Caco-2 (cell line): ENCODE measurements around the gene SPG11. TPM values are rescaled to one million over a fixed set of nuclear protein-coding genes. Genes with fewer than 3 reads are reported as not detected.

Experiments used
- BruUV-seq: library from RNA; stranded (reverse); fragments of 400-500 nt; replicated peaks from 2 replicates; lab custom pipeline; 2021; lab: Mats Ljungman, UMichigan
- CTCF ChIA-PET: fragments of 300-600 bp; sonication (Branson Sonifier 250); formaldehyde crosslinking; loops from one replicate; lab custom pipeline; 2022; ENCODE audit warnings: antibody characterized with exemption; lab: Charles Lee
- POLR2A ChIA-PET: fragments of 300-600 bp; sonication (Branson Sonifier 250); formaldehyde crosslinking; loops from one replicate; lab custom pipeline; 2022; ENCODE audit warnings: antibody characterized with exemption; lab: Charles Lee
- DNase-seq, 2 experiments: peaks; one replicate each; pipeline versions ENCODE4 v3.0.0 to v3.0.0-alpha.2; 2020 to 2022
- H3K27me3 ChIP-seq: replicated peaks from 2 replicates; pipeline ENCODE4 v1.6.0; 2011; ENCODE audit warnings: low read length; ENCODE audit not compliant: control insufficient read depth, insufficient read depth
- H3K36me3 ChIP-seq: 2 replicates; pipeline ENCODE4 v1.5.1; 2011; ENCODE audit warnings: low read length; ENCODE audit not compliant: control insufficient read depth, insufficient read depth
- H3K4me1 ChIP-seq: fragments of 250-450 bp; sonication (Bioruptor Pico); 2 replicates; pipeline ENCODE4 v1.5.1; 2020; ENCODE audit warnings: mild to moderate bottlenecking
- H3K4me3 ChIP-seq: 2 replicates; pipeline ENCODE4 v1.5.1; 2011; ENCODE audit warnings: low read depth, mild to moderate bottlenecking, control low read depth, low read length
- H3K9me3 ChIP-seq: fragments of 250-450 bp; sonication (Bioruptor Pico); 2 replicates; pipeline ENCODE4 v1.5.1; 2020; ENCODE audit warnings: mild to moderate bottlenecking, moderate library complexity
- H3K27ac Mint-ChIP-seq: one replicate; pipeline ENCODE4 v1.8.0; 2022; ENCODE audit warnings: mixed read lengths; ENCODE audit not compliant: unreplicated experiment
- H3K27me3 Mint-ChIP-seq: one replicate; pipeline ENCODE4 v1.8.0; 2022; ENCODE audit warnings: mixed read lengths; ENCODE audit not compliant: insufficient read depth, unreplicated experiment
- H3K36me3 Mint-ChIP-seq: one replicate; pipeline ENCODE4 v1.8.0; 2022; ENCODE audit warnings: mild to moderate bottlenecking, mixed read lengths; ENCODE audit not compliant: insufficient read depth, unreplicated experiment
- H3K4me1 Mint-ChIP-seq: one replicate; pipeline ENCODE4 v1.8.0; 2022; ENCODE audit warnings: low read depth, mixed read lengths; ENCODE audit not compliant: unreplicated experiment
- H3K4me3 Mint-ChIP-seq: one replicate; pipeline ENCODE4 v1.8.0; 2022; ENCODE audit warnings: mild to moderate bottlenecking, moderate library complexity, mixed read lengths; ENCODE audit not compliant: unreplicated experiment
- H3K9me3 Mint-ChIP-seq: one replicate; pipeline ENCODE4 v1.8.0; 2022; ENCODE audit warnings: mixed read lengths; ENCODE audit not compliant: unreplicated experiment
- intact Hi-C: fragments of 100-400 bp; cut with micrococcal nuclease; formaldehyde crosslinking; loops from one replicate; pipeline ENCODE4 v1.10.0; 2022; ENCODE audit not compliant: unreplicated experiment
- total RNA-seq: library from RNA; stranded (reverse); gene quantifications from 2 replicates; pipeline ENCODE4 v1.2.3, GENCODE V29; 2022
- TF ChIP-seq, protein P1 (sequence below), 2 experiments: fragments of 200-600 bp in 1 of 2; IDR thresholded peaks; 1 replicate in 1 of 2; 2 replicates in 1 of 2; pipeline versions ENCODE4 v1.5.1 to v1.8.0; 2011 to 2022; ENCODE audit warnings: antibody characterized with exemption in 1 of 2, control low read depth in 1 of 2, inconsistent platforms in 1 of 2, low read depth in 1 of 2, low read length in 1 of 2, mild to moderate bottlenecking in 1 of 2, moderate library complexity in 1 of 2; ENCODE audit not compliant: insufficient read depth in 1 of 2, severe bottlenecking in 1 of 2, unreplicated experiment in 1 of 2

SPG11 gene
- total RNA-seq, 1 experiment from 2014 or later = 43.3 TPM

DNA sequence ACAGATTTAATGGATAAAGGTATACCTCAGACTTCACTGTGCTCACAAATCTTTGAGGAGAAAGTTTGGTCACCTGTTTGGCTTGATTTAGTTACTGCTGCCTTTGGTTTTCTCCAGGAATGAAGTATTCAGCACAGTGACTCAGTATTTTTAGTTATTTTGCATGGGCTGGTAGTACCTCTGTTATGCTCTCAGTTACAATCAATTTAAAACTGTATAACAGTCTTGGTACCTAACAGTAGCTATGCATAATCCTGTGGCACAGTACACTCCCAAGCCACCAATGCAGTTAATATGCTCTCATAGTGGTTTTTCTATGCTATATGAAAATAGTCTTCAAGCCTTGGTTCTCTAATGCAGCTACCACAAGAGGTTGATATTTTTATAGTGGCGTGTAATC, 138.4 kb downstream of the SPG11 start:
- peaks cover 44% of the 10 kb centered on the region for H3K36me3 Mint-ChIP-seq
- DNase-seq = no peak
- H3K4me1 Mint-ChIP-seq = no peaks in the 10 kb centered on the region
- Histone ChIP-seq H3K4me3 (no peak overlapping the region), H3K36me3 (no peaks in the 10 kb centered on the region), H3K9me3 (no peaks in the 10 kb centered on the region), H3K4me1 (0 out of 2 replicates have a peak, but pooled peaks cover 3% of the 10 kb centered on the region), H3K27me3 (no peaks in the 10 kb centered on the region)
- ChIA-PET CTCF (no interaction called here), POLR2A (no interaction called here)
- H3K4me3 Mint-ChIP-seq = no peak overlapping the region
- TF ChIP-seq, protein P1, sequence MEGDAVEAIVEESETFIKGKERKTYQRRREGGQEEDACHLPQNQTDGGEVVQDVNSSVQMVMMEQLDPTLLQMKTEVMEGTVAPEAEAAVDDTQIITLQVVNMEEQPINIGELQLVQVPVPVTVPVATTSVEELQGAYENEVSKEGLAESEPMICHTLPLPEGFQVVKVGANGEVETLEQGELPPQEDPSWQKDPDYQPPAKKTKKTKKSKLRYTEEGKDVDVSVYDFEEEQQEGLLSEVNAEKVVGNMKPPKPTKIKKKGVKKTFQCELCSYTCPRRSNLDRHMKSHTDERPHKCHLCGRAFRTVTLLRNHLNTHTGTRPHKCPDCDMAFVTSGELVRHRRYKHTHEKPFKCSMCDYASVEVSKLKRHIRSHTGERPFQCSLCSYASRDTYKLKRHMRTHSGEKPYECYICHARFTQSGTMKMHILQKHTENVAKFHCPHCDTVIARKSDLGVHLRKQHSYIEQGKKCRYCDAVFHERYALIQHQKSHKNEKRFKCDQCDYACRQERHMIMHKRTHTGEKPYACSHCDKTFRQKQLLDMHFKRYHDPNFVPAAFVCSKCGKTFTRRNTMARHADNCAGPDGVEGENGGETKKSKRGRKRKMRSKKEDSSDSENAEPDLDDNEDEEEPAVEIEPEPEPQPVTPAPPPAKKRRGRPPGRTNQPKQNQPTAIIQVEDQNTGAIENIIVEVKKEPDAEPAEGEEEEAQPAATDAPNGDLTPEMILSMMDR (IDR thresholded peaks at IDR 0.05; ENCODE audit: insufficient read depth in 1 of 2, low read depth in 1 of 2, low read length in 1 of 2, severe bottlenecking in 1 of 2, unreplicated experiment in 1 of 2) = no peak
- H3K9me3 Mint-ChIP-seq = no peaks in the 10 kb centered on the region
- H3K27ac Mint-ChIP-seq = no peak overlapping the region
- intact Hi-C loops = no loop called here
- H3K27me3 Mint-ChIP-seq = no peaks in the 10 kb centered on the region
- BruUV-seq = no TSS peak

DNA sequence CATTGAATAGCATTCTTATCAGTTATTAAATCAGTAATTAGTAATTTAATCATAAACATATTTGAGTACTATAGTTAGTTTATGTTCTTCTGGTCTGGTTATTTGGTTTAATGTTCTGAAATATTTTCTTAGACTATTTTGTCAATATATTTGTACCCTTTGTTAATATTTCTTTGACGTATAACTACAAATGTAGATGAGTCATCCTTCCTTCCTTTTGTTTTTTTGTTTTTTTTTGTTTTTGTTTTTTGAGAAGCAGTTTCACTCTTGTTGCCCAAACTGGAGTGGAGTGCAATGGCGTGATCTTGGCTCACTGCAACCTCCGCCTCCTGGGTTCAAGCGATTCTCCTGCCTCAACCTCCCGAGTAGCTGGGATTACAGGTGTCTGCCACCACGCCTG, 143.9 kb downstream of the SPG11 start:
- Histone ChIP-seq H3K4me3 (no peak overlapping the region), H3K4me1 (no peaks in the 10 kb centered on the region), H3K27me3 (no peaks in the 10 kb centered on the region), H3K9me3 (no peaks in the 10 kb centered on the region), H3K36me3 (no peaks in the 10 kb centered on the region; the same call in 1 of the 2 replicates)
- intact Hi-C loops = no loop called here
- no peaks in the 10 kb centered on the region for H3K27me3 Mint-ChIP-seq
- POLR2A ChIA-PET = no interaction called here
- no peak overlapping the region for H3K27ac Mint-ChIP-seq
- CTCF ChIA-PET = no interaction called here
- TF ChIP-seq, protein P1 (IDR thresholded peaks at IDR 0.05; ENCODE audit: insufficient read depth in 1 of 2, low read depth in 1 of 2, low read length in 1 of 2, severe bottlenecking in 1 of 2, unreplicated experiment in 1 of 2) = no peak
- no peak for DNase-seq
- H3K9me3 Mint-ChIP-seq = no peaks in the 10 kb centered on the region
- no peaks in the 10 kb centered on the region for H3K4me1 Mint-ChIP-seq
- H3K36me3 Mint-ChIP-seq = peaks cover 50% of the 10 kb centered on the region
- H3K4me3 Mint-ChIP-seq = no peak overlapping the region
- BruUV-seq = no TSS peak

DNA sequence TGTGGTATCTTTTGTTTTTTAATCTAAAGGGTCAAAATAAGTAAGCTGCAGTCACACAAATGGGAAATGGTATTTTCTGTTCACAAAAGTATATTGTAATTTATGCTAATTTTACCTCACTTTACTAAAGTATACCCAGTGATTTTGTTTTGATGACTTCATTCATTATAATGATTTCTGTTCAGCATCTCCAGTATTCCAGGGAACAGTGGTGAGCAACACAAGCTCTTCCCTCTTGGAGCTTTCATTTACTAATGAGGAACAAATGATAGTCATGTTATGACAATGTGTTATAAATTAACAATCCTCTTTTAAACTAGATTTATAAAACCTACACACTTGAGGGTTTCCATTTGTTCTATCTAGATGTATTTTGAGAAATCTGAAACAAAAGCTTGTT, 147.0 kb downstream of the SPG11 start:
- Mint-ChIP-seq H3K4me3 (no peak overlapping the region), H3K9me3 (no peaks in the 10 kb centered on the region), H3K4me1 (no peaks in the 10 kb centered on the region), H3K27me3 (no peaks in the 10 kb centered on the region), H3K36me3 (peaks cover 30% of the 10 kb centered on the region), H3K27ac (no peak overlapping the region)
- no peak for DNase-seq
- ChIA-PET POLR2A (no interaction called here), CTCF (no interaction called here)
- intact Hi-C loops = no loop called here
- Histone ChIP-seq H3K9me3 (no peaks in the 10 kb centered on the region), H3K4me3 (no peak overlapping the region), H3K36me3 (no peaks in the 10 kb centered on the region; the same call in 1 of the 2 replicates), H3K27me3 (no peaks in the 10 kb centered on the region), H3K4me1 (no peaks in the 10 kb centered on the region)
- TF ChIP-seq, protein P1 (IDR thresholded peaks at IDR 0.05; ENCODE audit: insufficient read depth in 1 of 2, low read depth in 1 of 2, low read length in 1 of 2, severe bottlenecking in 1 of 2, unreplicated experiment in 1 of 2) = no peak
- BruUV-seq = no TSS peak

Other genes starting within 250 kb of the SPG11 start
- gene CTDSPL2, start 236.0 kb downstream of the SPG11 start, total RNA-seq = 55.9 and 60.8 TPM in 2 replicates
- 179 and 182 TPM in 2 replicates for gene EIF3J, start 126.5 kb downstream of the SPG11 start, total RNA-seq
- 0.32 TPM in 1 of 2 replicates, not detected in the other for gene PATL2, start 47.7 kb upstream of the SPG11 start, total RNA-seq
- 269 and 273 TPM in 2 replicates for gene B2M, start 47.9 kb upstream of the SPG11 start, total RNA-seq
- gene TRIM69, start 72.9 kb upstream of the SPG11 start, total RNA-seq = 5.8 and 6.7 TPM in 2 replicates